NCI-H748 (cell line): ENCODE data around the gene TUBGCP4.

Experiments
- DNase-seq: peaks from one replicate; lab custom pipeline; 2025; ENCODE audit not compliant: unreplicated experiment; lab: John Stamatoyannopoulos, UW

TUBGCP4 gene

DNA sequence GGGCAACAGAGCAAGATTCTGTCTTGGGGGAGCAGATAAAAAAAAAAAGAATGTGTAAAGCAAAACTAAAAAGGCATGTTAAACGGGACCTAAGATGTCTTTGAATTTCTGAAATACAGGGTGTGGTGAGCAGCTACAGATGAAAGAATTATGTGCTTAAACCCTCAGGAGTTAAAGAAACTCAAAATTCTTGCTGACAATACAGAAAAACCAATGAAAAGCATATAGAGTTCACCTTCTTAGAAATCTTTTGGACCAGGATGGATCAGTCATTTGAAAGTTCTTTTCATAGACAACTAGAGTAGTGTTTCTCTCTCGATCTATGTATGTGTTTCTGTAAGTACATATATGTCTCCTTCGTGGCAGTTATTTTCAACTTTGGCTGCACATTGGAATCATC lies 31.4 kb downstream of the TUBGCP4 start:
- no peak for DNase-seq

DNA sequence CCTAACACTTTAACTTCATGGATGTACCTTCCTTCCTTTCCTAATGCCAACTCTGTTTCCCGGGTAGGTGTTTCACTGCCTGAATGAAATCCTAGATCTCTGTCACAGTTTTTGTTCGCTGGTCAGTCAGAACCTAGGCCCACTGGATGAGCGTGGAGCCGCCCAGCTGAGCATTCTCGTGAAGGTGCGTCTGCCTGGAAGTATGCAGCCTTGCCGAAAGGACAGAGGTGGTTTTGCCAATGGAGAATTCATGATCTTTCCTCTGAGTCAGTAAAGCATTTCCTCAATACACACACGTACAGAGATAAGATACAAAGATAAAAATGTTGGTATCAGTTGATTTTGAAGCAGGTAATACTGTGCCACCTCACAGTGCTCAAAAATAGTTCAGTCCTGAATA lies 32.7 kb downstream of the TUBGCP4 start:
- no peak for DNase-seq

DNA sequence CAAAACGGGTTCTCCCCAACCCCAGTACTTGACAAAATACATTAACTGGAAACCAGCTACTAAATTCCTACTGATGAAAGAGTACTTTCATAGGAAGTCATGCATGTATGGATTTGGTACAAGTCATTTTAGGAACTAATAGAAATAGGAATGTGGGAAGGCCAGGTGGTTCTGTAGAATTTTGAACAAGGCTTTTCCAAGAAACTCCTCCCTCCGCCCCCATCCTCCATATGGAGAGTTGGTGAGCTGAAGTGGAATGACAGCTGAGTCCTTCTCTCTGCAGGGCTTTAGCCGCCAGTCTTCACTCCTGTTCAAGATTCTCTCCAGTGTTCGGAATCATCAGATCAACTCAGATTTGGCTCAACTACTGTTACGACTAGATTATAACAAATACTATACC lies 33.2 kb downstream of the TUBGCP4 start:
- no peak for DNase-seq

DNA sequence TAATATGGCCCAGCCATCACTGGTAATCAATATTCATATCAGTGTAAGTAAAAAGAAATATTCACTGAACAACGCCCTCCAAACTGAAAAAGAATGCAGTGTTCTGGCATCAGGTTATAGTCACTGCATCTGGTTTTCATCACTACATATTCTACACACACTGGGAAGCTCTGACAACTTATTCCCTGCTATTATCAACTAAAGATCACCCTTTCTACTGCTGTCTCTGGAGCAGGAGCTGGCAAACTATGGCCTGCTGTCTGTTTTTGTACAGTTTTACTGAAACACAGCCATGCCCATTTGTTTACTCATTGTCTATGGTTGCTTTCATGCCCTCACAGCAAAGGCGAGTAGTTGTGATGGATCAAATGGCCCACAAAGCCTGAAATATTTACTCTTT lies 35.3 kb downstream of the TUBGCP4 start:
- DNase-seq, result no peak

DNA sequence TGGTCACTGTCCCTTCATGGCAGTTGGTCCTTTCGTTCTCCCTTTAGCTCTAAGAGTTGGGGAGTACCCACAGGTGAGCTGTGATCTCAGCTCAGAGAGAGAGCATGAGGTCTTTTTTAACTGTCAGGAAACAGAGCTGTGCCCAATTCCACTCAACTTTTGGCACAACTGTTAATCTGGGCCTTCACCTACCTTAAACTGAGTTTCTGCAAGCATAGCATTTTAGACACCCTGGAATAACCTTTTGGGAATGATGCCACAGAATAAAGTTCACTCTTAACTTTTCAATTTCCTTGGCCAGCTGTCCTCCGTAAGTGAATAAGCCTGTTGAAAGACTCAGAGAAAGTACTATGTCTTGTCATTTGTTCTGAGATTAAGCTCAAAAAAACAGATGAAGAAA lies 35.9 kb downstream of the TUBGCP4 start:
- DNase-seq, result no peak

DNA sequence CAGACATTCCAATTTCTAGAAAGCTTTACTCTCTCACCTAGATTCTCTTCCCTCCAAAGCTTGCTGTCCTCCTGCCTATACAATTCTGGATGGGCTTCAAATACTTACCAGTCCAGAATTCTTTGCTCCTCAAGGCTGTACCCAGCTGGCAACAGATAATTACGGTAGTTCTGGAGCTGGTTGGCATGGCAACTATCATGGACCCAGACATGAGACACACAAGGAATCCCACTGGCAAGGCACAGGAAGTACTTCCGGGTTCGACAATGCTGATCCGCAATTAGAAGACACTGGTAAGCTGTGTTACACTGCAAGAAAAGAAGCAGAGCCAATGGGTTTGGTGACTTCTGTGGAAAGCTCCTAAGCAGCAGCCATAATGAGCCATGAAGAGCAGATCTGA lies 37.9 kb downstream of the TUBGCP4 start:
- no peak for DNase-seq

DNA sequence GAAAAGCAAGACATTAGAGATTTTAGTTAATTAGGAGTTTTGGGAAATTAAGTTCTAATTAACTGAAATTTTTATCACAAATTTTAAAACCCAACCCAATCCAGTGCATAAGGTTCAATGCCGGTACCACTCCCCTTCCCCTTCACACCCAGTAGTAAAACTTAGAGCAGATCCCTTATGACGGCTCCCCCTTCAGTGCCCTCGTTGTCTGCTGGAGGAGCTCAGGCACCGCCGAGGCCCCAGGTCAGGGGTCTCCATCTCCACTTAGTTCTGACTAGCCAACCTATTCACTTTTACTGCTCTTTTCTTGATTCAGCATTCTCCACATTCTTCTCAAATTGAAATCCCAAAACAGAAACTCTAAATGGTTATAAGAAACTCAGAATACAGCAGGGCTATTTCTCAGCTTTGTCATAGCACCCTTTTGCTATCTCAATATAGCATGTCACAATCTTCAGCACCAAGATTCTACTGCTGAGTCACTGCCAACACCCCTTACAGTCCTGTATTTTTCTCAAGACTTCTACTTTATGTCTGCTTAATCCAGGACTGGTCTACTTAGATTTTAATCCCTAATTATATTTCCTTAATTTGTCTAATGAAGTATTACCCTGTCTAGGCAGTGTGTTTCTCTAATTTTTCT lies 39.8 kb downstream of the TUBGCP4 start:
- no peak for DNase-seq

DNA sequence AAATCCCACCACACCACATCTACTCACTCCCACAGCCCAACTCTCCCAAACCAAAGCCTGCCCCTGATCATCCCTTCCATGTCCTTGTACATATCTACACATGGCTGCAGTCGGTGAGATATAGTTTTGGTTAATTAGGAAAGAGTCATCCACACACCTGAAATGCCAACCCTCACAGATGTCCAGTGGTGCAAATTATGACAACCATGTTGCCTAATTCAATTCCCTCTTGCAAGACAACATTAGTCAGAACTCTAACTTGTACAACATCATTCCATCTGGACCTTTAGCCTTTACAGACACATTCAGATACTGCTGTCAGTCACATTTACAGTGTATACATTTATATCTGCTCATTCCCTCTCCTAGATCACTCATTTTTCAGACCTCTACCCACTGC lies 41.2 kb downstream of the TUBGCP4 start:
- DNase-seq, result no peak

DNA sequence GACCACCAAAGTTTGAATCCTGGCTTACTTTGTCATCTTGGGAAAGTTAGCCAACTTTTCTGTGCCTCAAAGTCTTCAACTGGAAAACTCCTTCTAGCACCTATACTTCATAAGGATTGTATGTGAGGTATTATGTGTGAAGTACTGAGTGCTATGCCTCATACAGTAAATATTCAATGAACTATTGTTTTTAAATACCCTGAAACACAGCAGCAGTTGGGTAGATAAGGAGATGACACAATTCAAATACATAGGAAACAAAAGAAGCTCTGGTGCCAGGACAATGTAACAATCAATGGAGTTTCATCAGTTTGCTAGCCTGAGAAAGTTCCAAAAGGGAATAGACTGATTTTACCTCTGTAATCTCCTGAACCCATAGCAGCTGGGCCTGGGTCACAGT lies 43.3 kb downstream of the TUBGCP4 start:
- DNase-seq, result no peak

DNA sequence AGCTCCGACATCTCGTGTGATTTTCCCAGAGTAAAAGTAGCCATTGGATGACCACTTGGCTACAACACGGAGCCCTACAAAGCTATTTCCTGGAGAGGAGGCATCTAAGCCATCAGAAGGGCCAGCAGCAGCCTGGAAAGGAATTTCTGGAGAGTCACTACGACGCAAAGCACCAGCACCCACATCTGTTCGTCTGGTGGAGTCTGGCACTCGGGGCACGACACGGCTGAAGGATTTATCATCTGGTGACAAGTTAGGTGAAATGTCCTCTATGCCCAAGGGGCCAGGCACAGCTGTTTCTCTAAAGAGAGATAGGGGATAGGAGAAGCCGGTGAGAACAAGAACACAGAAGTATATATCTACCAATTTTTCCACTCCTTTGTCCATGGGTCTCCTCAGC lies 49.5 kb downstream of the TUBGCP4 start:
- DNase-seq, result no peak

DNA sequence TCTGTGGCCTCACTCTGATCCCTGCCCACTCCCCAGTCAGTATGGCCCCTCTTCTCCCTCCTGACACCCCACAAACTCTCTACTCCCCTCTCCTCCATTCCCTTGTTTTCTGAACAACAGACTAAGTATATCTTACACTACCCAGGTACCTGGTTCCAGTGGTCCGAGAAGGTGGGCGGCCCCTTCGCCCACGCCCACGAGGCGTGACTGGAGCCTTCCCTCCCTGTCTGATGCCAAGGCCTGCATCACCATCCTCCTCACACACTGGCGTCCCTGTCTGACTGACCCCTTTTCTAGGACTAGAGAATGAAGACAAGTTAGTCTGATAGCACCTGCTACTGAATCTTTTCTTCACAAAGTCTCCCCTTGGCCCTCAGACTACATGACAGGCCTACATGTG lies 50.0 kb downstream of the TUBGCP4 start:
- DNase-seq, result no peak

DNA sequence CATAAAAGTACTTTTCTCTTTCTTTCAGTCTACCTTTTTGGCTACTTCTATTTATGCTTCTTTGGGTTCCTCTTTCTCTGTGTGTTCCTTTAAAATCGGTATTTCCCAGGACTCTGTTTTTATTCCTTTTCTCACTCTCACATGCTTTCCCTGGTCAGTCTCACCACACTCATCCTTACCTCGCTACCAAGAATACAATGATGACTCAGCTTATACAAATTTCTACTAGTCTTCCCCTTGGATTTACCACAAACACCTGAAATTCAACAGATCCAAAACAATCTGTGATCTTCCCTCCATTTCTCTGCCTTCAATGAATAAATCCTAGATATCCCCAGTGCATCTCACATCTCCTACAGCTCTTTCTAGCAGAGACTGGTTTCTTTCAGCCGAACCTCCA lies 52.9 kb downstream of the TUBGCP4 start:
- DNase-seq, result no peak

DNA sequence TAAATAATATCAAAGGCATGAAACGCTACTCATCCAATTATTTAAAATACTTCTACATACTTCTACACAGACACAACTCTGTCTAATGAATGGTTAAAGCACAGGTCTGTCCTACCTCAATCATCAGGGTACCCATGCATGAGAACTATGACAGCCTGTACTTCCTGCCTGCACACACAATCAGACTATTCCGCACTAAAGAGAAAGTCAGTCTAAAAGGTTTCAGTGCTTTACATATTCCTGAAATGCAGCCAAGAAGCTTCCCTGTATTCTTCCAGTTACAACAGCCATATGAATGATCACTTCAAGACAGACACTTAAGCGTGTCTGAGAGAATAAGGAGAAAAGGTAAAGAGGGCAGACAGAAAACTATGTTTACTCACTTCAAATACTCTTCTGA lies 58.8 kb downstream of the TUBGCP4 start:
- no peak for DNase-seq

DNA sequence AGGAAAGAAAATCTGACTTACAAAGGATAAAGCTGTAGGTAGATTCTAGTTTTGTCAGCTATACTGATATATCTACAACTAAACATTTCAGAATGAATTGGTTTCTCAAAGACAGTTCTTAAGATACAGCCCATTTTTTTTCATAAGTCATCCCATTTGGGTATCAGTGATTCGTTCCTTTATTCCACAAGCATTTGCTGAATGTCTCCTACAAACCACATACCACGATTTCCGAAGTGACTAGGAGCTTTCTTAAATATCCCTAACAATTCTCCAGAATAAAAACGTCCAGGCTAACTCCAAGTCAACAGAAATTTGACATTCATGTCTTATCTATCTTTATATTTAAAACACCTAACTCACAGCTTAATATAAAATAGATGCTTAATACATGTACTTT lies 62.3 kb downstream of the TUBGCP4 start:
- no peak for DNase-seq

DNA sequence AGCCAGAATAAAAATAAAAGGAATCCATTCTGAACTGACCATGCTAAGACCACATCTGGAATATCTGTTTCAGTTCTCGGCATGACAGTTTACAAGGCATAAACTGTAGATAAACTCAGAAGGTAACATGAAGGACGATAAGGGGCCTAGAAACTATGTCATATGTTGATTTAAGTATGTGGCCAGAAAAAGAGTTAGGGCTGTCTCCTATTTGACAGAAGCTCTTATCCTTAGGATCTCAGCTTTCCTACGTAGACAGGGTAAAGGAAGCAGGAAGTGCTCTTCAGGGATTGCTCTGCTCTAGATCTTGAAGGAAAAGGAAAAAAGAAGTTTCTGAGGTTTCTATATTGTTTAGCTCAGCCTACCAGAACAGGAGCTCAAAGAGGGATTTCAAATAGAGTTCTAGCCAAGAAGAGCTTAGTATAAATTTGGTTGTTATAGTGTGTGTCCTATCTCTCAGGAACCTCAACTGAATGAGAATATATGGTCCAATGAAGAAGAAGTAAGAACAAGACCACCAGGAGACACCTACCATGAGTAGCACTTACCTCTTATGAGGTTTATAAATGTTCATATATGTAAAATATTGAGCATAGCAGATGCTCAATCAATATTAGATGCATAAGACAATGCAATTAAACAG lies 62.9 kb downstream of the TUBGCP4 start:
- no peak for DNase-seq

DNA sequence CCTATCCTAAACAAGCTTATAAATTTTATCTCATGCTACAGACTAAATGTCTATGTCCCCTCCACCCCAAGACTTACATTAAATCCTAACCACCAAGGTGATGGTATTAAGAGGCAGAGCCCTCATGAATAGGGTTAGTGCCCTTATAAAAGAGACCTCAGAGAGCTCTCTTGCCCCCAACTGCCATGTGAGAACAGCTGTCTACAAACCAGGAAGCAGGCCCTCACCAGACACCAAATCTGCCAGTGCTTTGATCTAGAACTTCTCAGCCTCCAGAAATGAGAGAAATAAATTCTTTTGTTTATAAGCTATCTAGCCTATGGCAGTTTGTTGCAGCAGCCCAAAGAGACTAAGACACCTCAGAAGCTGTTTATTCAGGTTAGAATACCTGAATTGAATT lies 63.5 kb downstream of the TUBGCP4 start:
- no peak for DNase-seq

DNA sequence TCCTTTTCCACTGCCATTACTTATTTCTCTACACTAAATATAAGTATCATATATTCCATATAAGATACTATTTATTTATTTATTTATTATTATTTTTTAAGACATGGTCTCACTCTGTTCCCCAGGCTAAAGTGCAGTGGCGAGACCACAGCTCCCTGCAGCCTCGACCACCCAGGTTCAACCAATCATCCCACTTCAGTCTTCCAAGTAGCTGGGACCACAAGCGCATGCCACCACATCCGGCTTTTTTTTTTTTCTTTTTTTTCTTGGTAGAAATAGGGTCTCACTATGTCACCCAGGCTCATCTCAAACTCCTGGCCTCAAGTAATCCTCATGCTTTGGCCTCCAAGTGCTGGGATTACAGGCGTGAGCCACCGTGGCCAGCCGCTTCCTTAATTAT lies 65.5 kb downstream of the TUBGCP4 start:
- no peak for DNase-seq

DNA sequence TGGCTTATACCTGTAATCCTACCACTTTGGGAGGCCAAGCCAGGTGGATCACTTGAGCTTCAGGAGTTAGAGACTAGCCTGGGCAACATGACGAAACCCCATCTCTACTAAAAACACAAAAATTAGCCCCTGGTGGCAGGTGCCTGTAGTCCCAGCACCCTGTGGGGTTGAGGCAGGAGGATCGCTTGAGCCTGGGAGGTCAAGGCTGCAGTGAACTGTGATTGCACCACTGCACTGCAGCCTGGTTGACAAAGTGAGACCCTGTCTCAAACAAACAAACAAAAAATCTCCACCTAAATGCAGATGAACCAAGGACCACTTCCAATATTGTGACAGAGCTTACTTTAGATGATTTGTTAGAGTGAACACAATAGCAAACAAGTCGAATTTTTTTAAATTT lies 68.4 kb downstream of the TUBGCP4 start:
- DNase-seq, result no peak

DNA sequence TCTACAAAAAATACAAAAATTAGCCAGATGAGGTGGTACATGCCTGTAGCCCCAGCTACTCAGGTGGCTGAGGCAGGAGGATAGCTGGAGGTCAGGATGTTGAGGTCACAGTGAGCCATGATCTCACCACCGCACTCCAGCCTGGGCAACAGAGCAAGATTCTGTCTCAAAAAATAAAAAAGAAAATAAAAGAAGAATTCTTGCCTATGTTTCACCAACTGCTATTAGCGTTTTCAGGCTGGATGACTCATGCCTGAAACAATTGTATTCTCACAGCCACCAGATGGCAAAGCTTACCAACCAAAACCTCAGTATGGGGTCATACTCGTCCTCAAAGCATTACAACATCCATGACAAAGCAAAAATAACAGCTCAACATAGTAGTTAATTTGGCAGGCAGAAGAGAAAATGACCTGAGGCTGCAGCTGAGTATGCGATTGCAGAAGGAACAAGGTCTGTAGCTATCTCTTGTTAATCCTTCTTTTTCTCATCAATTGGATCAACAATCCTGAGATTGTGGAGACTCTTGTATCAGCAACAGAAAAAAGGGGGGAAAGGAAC lies 69.9 kb downstream of the TUBGCP4 start:
- DNase-seq, result peak; percentile 1

DNA sequence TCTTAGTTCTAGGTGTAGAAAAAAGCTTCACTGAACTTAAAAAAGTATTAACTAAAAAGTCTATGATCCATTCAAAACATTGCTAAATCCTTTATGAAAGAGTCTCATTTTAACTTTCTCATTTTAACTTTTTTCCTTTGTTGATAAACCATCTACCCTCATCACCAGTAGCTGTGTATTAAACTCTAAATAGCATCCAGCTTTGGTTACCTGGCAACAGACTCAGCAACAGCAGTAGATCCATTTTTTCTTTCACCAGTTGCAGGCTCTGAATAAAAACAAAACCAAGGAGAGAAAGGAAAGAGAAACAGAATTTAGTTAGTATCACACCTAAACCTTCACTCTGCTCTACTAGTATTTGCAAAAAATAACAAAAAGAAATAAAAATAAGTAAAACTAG lies 70.4 kb downstream of the TUBGCP4 start:
- DNase-seq, result no peak

DNA sequence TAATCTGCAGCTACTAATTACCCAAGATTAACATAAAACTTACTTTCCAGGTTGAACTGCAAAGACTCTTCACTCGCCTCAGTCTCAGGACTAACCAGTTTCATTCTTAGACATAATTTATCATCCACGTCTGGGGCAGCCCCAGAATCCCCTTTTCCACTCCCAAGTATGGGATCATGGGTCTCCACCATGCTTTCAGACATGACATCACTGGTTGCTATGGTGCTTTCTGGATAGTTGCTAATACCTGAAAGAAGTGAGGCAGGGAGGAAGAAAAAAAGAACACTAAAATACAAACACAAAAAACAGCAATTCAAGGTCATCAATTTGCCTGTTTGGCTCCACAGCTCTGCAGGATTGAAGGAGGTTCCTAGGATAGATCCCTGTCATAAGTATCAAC lies 75.4 kb downstream of the TUBGCP4 start:
- no peak for DNase-seq

DNA sequence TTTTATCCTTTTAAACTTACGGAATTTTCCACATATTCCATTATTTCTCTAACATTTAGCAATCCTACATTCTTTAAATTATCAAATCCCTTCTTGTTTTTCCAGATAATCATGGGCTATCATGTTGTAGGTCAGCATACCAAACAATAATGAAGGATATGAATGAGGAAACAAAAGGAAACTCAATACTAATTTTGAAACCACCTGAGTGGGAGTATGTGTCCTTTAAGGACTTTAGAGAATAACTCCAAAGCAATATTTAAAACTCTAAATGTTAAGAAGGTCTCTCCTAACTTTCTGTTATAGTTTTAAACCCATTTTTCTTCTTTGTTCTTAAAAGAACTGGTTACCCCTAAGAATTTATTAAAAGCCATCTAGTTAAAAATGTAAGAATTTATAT lies 79.1 kb downstream of the TUBGCP4 start:
- DNase-seq, result no peak
